Sigmoid colon (tissue), 4 donors: ENCODE results near the gene PRKG1.

ENCODE experiments used
- CTCF ChIP-seq, 4 experiments: fragments of 450-650 bp in 3 of 4; fragments of 200-600 bp in 1 of 4; IDR thresholded peaks; one replicate each; pipeline ENCODE4 v1.5.1; 2016 to 2019; ENCODE audit warnings: antibody characterized with exemption in 4 of 4, mild to moderate bottlenecking in 3 of 4, moderate library complexity in 2 of 4
- EP300 ChIP-seq, 4 donors: sonication (generic); formaldehyde crosslinking; IDR thresholded peaks; one replicate each; pipeline ENCODE4 v1.6.1; 2017; ENCODE audit warnings: antibody characterized with exemption in 4 of 4
- POLR2A ChIP-seq, 2 donors: fragments of 450-650 bp; IDR thresholded peaks; one replicate each; pipeline ENCODE4 v1.6.1; 2016; ENCODE audit warnings: antibody characterized with exemption in 2 of 2, mild to moderate bottlenecking in 2 of 2, moderate library complexity in 2 of 2
- POLR2AphosphoS5 ChIP-seq, 4 donors: sonication (generic); formaldehyde crosslinking; IDR thresholded peaks; one replicate each; pipeline ENCODE4 v1.6.1; 2017; ENCODE audit warnings: antibody characterized with exemption in 4 of 4

- TF ChIP-seq CTCF (IDR thresholded peaks at IDR 0.05): no peak
- no peak for TF ChIP-seq POLR2A (IDR thresholded peaks at IDR 0.05)
- no peak for TF ChIP-seq EP300 (IDR thresholded peaks at IDR 0.05)
- TF ChIP-seq POLR2AphosphoS5 (IDR thresholded peaks at IDR 0.05): no peak
Observed at GRCh38 chr10:51861051-51861450, 786.8 kb downstream of the PRKG1 start.
